Measurements from ENCODE around the gene ACOX2.

The ACOX2 gene

GRCh38 chr3:58574106-58574505 is 37.1 kb upstream of the ACOX2 start:
- no peak overlapping the region for H3K9ac ChIP-seq (ENCODE audit: low read length)
- H3K36me3 ChIP-seq (ENCODE audit: control insufficient read depth, insufficient read depth, low read length): no peaks in the 10 kb centered on the region
- peaks cover under 1% of the 10 kb centered on the region for H3K27me3 ChIP-seq (ENCODE audit: control insufficient read depth, insufficient read depth, low read length)
- H3K4me1 ChIP-seq (ENCODE audit: control insufficient read depth, insufficient read depth, low read length): peaks cover 3% of the 10 kb centered on the region
- H3K4me3 ChIP-seq (ENCODE audit: low read length): no peak overlapping the region
- H3K27ac ChIP-seq (ENCODE audit: low read depth, low read length): no peak overlapping the region

- Histone ChIP-seq H3K4me1 (ENCODE audit: control insufficient read depth, insufficient read depth, low read length) (peaks cover 3% of the 10 kb centered on the region), H3K4me3 (ENCODE audit: low read length) (no peak overlapping the region), H3K27ac (ENCODE audit: low read depth, low read length) (no peak overlapping the region), H3K27me3 (ENCODE audit: control insufficient read depth, insufficient read depth, low read length) (peaks cover 2% of the 10 kb centered on the region), H3K9ac (ENCODE audit: low read length) (no peak overlapping the region), H3K36me3 (ENCODE audit: control insufficient read depth, insufficient read depth, low read length) (no peaks in the 10 kb centered on the region)
These were observed 36.6 kb upstream of the ACOX2 start for GRCh38 chr3:58573640-58574039.

GRCh38 chr3:58572634-58573230 is 35.7 kb upstream of the ACOX2 start:
- no peaks in the 10 kb centered on the region for H3K36me3 ChIP-seq (ENCODE audit: control insufficient read depth, insufficient read depth, low read length)
- H3K4me3 ChIP-seq (ENCODE audit: low read length): no peak overlapping the region
- peaks cover 3% of the 10 kb centered on the region for H3K4me1 ChIP-seq (ENCODE audit: control insufficient read depth, insufficient read depth, low read length)
- peaks cover 2% of the 10 kb centered on the region for H3K27me3 ChIP-seq (ENCODE audit: control insufficient read depth, insufficient read depth, low read length)
- no peak overlapping the region for H3K27ac ChIP-seq (ENCODE audit: low read depth, low read length)
- H3K9ac ChIP-seq (ENCODE audit: low read length): no peak overlapping the region

- Histone ChIP-seq H3K27ac (ENCODE audit: low read depth, low read length) (no peak overlapping the region), H3K4me1 (ENCODE audit: control insufficient read depth, insufficient read depth, low read length) (peaks cover 3% of the 10 kb centered on the region), H3K27me3 (ENCODE audit: control insufficient read depth, insufficient read depth, low read length) (peaks cover 2% of the 10 kb centered on the region), H3K9ac (ENCODE audit: low read length) (no peak overlapping the region), H3K36me3 (ENCODE audit: control insufficient read depth, insufficient read depth, low read length) (no peaks in the 10 kb centered on the region), H3K4me3 (ENCODE audit: low read length) (no peak overlapping the region)
These were observed 35.1 kb upstream of the ACOX2 start for GRCh38 chr3:58572013-58572633.

GRCh38 chr3:58570851-58571250 is 33.9 kb upstream of the ACOX2 start:
- Histone ChIP-seq H3K36me3 (ENCODE audit: control insufficient read depth, insufficient read depth, low read length) (no peaks in the 10 kb centered on the region), H3K9ac (ENCODE audit: low read length) (no peak overlapping the region), H3K4me3 (ENCODE audit: low read length) (no peak overlapping the region), H3K4me1 (ENCODE audit: control insufficient read depth, insufficient read depth, low read length) (no peaks in the 10 kb centered on the region), H3K27me3 (ENCODE audit: control insufficient read depth, insufficient read depth, low read length) (peaks cover 2% of the 10 kb centered on the region), H3K27ac (ENCODE audit: low read depth, low read length) (no peak overlapping the region)

- Histone ChIP-seq H3K4me3 (ENCODE audit: low read length) (no peak overlapping the region), H3K36me3 (ENCODE audit: control insufficient read depth, insufficient read depth, low read length) (no peaks in the 10 kb centered on the region), H3K27ac (ENCODE audit: low read depth, low read length) (no peak overlapping the region), H3K9ac (ENCODE audit: low read length) (no peak overlapping the region), H3K27me3 (ENCODE audit: control insufficient read depth, insufficient read depth, low read length) (peaks cover 2% of the 10 kb centered on the region), H3K4me1 (ENCODE audit: control insufficient read depth, insufficient read depth, low read length) (no peaks in the 10 kb centered on the region)
These were observed 32.5 kb upstream of the ACOX2 start for GRCh38 chr3:58569287-58570001.

GRCh38 chr3:58568572-58569286 is 31.7 kb upstream of the ACOX2 start:
- Histone ChIP-seq H3K27me3 (ENCODE audit: control insufficient read depth, insufficient read depth, low read length) (peaks cover 2% of the 10 kb centered on the region), H3K4me1 (ENCODE audit: control insufficient read depth, insufficient read depth, low read length) (no peaks in the 10 kb centered on the region), H3K36me3 (ENCODE audit: control insufficient read depth, insufficient read depth, low read length) (no peaks in the 10 kb centered on the region), H3K27ac (ENCODE audit: low read depth, low read length) (no peak overlapping the region), H3K9ac (ENCODE audit: low read length) (no peak overlapping the region), H3K4me3 (ENCODE audit: low read length) (no peak overlapping the region)

- no peak overlapping the region for H3K9ac ChIP-seq (ENCODE audit: low read length)
- peaks cover 2% of the 10 kb centered on the region for H3K27me3 ChIP-seq (ENCODE audit: control insufficient read depth, insufficient read depth, low read length)
- no peaks in the 10 kb centered on the region for H3K4me1 ChIP-seq (ENCODE audit: control insufficient read depth, insufficient read depth, low read length)
- no peaks in the 10 kb centered on the region for H3K36me3 ChIP-seq (ENCODE audit: control insufficient read depth, insufficient read depth, low read length)
- H3K4me3 ChIP-seq (ENCODE audit: low read length): no peak overlapping the region
- H3K27ac ChIP-seq (ENCODE audit: low read depth, low read length): no peak overlapping the region
These were observed 30.2 kb upstream of the ACOX2 start for GRCh38 chr3:58567251-58567515.

GRCh38 chr3:58566398-58567250 is 29.6 kb upstream of the ACOX2 start:
- peaks cover 2% of the 10 kb centered on the region for H3K27me3 ChIP-seq (ENCODE audit: control insufficient read depth, insufficient read depth, low read length)
- no peak overlapping the region for H3K9ac ChIP-seq (ENCODE audit: low read length)
- H3K4me3 ChIP-seq (ENCODE audit: low read length): no peak overlapping the region
- H3K27ac ChIP-seq (ENCODE audit: low read depth, low read length): no peak overlapping the region
- no peaks in the 10 kb centered on the region for H3K4me1 ChIP-seq (ENCODE audit: control insufficient read depth, insufficient read depth, low read length)
- H3K36me3 ChIP-seq (ENCODE audit: control insufficient read depth, insufficient read depth, low read length): no peaks in the 10 kb centered on the region

GRCh38 chr3:58565621-58566397 is 28.8 kb upstream of the ACOX2 start:
- Histone ChIP-seq H3K27ac (ENCODE audit: low read depth, low read length) (no peak overlapping the region), H3K9ac (ENCODE audit: low read length) (no peak overlapping the region), H3K4me3 (ENCODE audit: low read length) (no peak overlapping the region), H3K27me3 (ENCODE audit: control insufficient read depth, insufficient read depth, low read length) (peaks cover 2% of the 10 kb centered on the region), H3K4me1 (ENCODE audit: control insufficient read depth, insufficient read depth, low read length) (no peaks in the 10 kb centered on the region), H3K36me3 (ENCODE audit: control insufficient read depth, insufficient read depth, low read length) (no peaks in the 10 kb centered on the region)

GRCh38 chr3:58564456-58565160 is 27.6 kb upstream of the ACOX2 start:
- no peaks in the 10 kb centered on the region for H3K4me1 ChIP-seq (ENCODE audit: control insufficient read depth, insufficient read depth, low read length)
- H3K9ac ChIP-seq (ENCODE audit: low read length): no peak overlapping the region
- H3K27me3 ChIP-seq (ENCODE audit: control insufficient read depth, insufficient read depth, low read length): peaks cover 2% of the 10 kb centered on the region
- H3K4me3 ChIP-seq (ENCODE audit: low read length): no peak overlapping the region
- no peak overlapping the region for H3K27ac ChIP-seq (ENCODE audit: low read depth, low read length)
- H3K36me3 ChIP-seq (ENCODE audit: control insufficient read depth, insufficient read depth, low read length): no peaks in the 10 kb centered on the region
